PC-9 (cell line): ENCODE data around the gene RPAP3.

ENCODE experiments used
- EZH2 ChIP-seq: fragments of 200-600 bp; sonication (generic); IDR thresholded peaks from 2 replicates; pipeline ENCODE4 v1.8.0; 2017; ENCODE audit warnings: antibody characterized with exemption, low read depth
- TF ChIP-seq, protein P1 (sequence below): fragments of 200-600 bp; sonication (generic); conservative IDR thresholded peaks from 2 replicates; pipeline ENCODE4 v1.6.1; 2017; ENCODE audit warnings: mixed run types, antibody characterized with exemption, mild to moderate bottlenecking, moderate library complexity

DNA sequence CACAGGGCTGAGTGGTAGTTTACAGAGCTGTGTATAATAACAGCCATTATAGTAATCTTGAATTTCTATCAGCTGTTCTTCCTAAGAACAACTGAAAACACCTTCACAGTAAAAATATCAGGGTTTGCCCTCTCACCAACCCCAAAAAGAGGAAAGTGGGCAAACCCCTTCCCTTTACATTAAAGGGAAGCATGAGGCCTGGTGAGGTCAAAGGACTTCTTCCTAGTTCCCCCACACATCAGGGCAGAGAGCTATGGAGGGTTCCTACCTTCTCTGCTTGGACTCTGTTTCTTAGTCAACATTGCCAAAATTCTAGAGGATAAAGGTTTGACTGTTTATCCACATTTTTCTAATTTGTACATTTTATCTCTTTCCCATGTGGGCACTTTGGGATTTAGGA, 4.4 kb upstream of the RPAP3 start:
- TF ChIP-seq, protein P1, sequence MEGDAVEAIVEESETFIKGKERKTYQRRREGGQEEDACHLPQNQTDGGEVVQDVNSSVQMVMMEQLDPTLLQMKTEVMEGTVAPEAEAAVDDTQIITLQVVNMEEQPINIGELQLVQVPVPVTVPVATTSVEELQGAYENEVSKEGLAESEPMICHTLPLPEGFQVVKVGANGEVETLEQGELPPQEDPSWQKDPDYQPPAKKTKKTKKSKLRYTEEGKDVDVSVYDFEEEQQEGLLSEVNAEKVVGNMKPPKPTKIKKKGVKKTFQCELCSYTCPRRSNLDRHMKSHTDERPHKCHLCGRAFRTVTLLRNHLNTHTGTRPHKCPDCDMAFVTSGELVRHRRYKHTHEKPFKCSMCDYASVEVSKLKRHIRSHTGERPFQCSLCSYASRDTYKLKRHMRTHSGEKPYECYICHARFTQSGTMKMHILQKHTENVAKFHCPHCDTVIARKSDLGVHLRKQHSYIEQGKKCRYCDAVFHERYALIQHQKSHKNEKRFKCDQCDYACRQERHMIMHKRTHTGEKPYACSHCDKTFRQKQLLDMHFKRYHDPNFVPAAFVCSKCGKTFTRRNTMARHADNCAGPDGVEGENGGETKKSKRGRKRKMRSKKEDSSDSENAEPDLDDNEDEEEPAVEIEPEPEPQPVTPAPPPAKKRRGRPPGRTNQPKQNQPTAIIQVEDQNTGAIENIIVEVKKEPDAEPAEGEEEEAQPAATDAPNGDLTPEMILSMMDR, result no peak
- no peak for TF ChIP-seq EZH2
